HCT116 (cell line): ENCODE measurements around the gene TOP1.

Experiments used
- CTCF ChIP-seq, 3 experiments: fragments of 200-600 bp in 1 of 3; sonication (generic) in 1 of 3; IDR thresholded peaks in 2 of 3; conservative IDR thresholded peaks in 1 of 3; 2 replicates each; pipeline ENCODE4 v1.5.1; 2012 to 2017; ENCODE audit warnings: low read depth in 2 of 3, low read length in 2 of 3, antibody characterized with exemption in 1 of 3, borderline replicate concordance in 1 of 3, control low read depth in 1 of 3, mild to moderate bottlenecking in 1 of 3, mixed read lengths in 1 of 3, mixed run types in 1 of 3, moderate library complexity in 1 of 3; ENCODE audit not compliant: insufficient read depth in 1 of 3
- EGR1 ChIP-seq: IDR thresholded peaks from 2 replicates; pipeline ENCODE4 v1.6.1; 2012; ENCODE audit warnings: low read depth
- EZH2 ChIP-seq: fragments of 200-600 bp; sonication (generic); IDR thresholded peaks from 2 replicates; pipeline ENCODE4 v1.6.1; 2017; ENCODE audit warnings: antibody characterized with exemption, mixed run types
- EZH2phosphoT487 ChIP-seq: fragments of 200-600 bp; IDR thresholded peaks from 2 replicates; pipeline ENCODE4 v1.6.1; 2018; ENCODE audit warnings: antibody characterized with exemption, borderline replicate concordance
- MAX ChIP-seq: IDR thresholded peaks from 2 replicates; pipeline ENCODE4 v1.6.1; 2012
- POLR2A ChIP-seq: IDR thresholded peaks from 2 replicates; pipeline ENCODE4 v1.7.0; 2011; ENCODE audit warnings: borderline replicate concordance; ENCODE audit not compliant: insufficient read depth, insufficient read length; ENCODE audit errors: extremely low read depth
- POLR2AphosphoS5 ChIP-seq: IDR thresholded peaks from 2 replicates; pipeline ENCODE4 v1.6.1; 2011; ENCODE audit warnings: mild to moderate bottlenecking, low read depth, low read length, moderate library complexity
- RAD21 ChIP-seq: IDR thresholded peaks from 2 replicates; pipeline ENCODE4 v1.6.1; 2012; ENCODE audit warnings: low read depth, mild to moderate bottlenecking
- REST ChIP-seq: IDR thresholded peaks from 2 replicates; pipeline ENCODE4 v1.6.1; 2012; ENCODE audit warnings: low read depth
- TCF7L2 ChIP-seq: IDR thresholded peaks from 2 replicates; pipeline ENCODE4 v1.7.0; 2011; ENCODE audit warnings: borderline replicate concordance, inconsistent platforms; ENCODE audit not compliant: insufficient read depth, insufficient read length; ENCODE audit errors: extremely low read depth
- YY1 ChIP-seq: IDR thresholded peaks from 2 replicates; pipeline ENCODE4 v1.6.1; 2011; ENCODE audit warnings: low read length, low read depth, moderate library complexity, mild to moderate bottlenecking; ENCODE audit not compliant: insufficient replicate concordance; ENCODE audit errors: extremely low read depth
- ZBTB33 ChIP-seq: IDR thresholded peaks from 2 replicates; pipeline ENCODE4 v1.6.1; 2011; ENCODE audit warnings: mild to moderate bottlenecking, low read length, moderate library complexity; ENCODE audit not compliant: insufficient replicate concordance; ENCODE audit errors: extremely low read depth
- ZNF274 ChIP-seq: fragments of 200-500 bp; sonication (Bioruptor generic); IDR thresholded peaks from 2 replicates; pipeline ENCODE4 v1.6.1; 2014; ENCODE audit warnings: mild to moderate bottlenecking, low read depth, low read length, inconsistent platforms

- TF ChIP-seq CTCF (IDR thresholded peaks at IDR 0.05 in 2 of 3, conservative IDR thresholded peaks at IDR 0.05 in 1 of 3; ENCODE audit: borderline replicate concordance in 1 of 3, insufficient read depth in 1 of 3, low read depth in 2 of 3, low read length in 2 of 3) (no peak), POLR2AphosphoS5 (no peak), POLR2A (no peak), ZBTB33 (no peak), YY1 (no peak), REST (no peak), TCF7L2 (no peak), RAD21 (no peak), MAX (no peak), EZH2phosphoT487 (no peak), ZNF274 (no peak), EZH2 (no peak), EGR1 (no peak)
Measured at GRCh38 chr20:40986774-40987173, 41.8 kb upstream of the TOP1 start.
